Stimulated activated CD4-positive, alpha-beta T cell treated with anti-CD3 and anti-CD28 coated beads, Interleukin-1b, Interleukin-23, amount 100 ng/mL, for 4 hours (primary cell): Measurements from ENCODE around the gene NAPEPLD.
A peak's percentile ranks its signal among the peaks of the same experiment; 100 is the strongest.
"Not testable (repeated sequence)": the region's sequence is repeated elsewhere in the genome, so short reads cannot be mapped to it uniquely, and the experiment has no call there.

Experiments
- DNase-seq, 2 donors: peaks; one replicate each; pipeline ENCODE4 v3.0.0-alpha.2; 2020; ENCODE audit warnings: low read depth in 2 of 2

Gene NAPEPLD

GRCh38 chr7:103148994-103149807 lies at the start of gene NAPEPLD:
TSS of gene NAPEPLD (minus strand) at chr7:103149099. CDS start at chr7:103128776, 20,323 bp downstream.
- DNase-seq: peak; percentile 58 to 65

GRCh38 chr7:103198079-103198478 lies 49.2 kb upstream of the NAPEPLD start:
- DNase-seq: not testable (repeated sequence)

GRCh38 chr7:103195364-103195763 lies 46.5 kb upstream of the NAPEPLD start:
- not testable (repeated sequence) for DNase-seq

DNA sequence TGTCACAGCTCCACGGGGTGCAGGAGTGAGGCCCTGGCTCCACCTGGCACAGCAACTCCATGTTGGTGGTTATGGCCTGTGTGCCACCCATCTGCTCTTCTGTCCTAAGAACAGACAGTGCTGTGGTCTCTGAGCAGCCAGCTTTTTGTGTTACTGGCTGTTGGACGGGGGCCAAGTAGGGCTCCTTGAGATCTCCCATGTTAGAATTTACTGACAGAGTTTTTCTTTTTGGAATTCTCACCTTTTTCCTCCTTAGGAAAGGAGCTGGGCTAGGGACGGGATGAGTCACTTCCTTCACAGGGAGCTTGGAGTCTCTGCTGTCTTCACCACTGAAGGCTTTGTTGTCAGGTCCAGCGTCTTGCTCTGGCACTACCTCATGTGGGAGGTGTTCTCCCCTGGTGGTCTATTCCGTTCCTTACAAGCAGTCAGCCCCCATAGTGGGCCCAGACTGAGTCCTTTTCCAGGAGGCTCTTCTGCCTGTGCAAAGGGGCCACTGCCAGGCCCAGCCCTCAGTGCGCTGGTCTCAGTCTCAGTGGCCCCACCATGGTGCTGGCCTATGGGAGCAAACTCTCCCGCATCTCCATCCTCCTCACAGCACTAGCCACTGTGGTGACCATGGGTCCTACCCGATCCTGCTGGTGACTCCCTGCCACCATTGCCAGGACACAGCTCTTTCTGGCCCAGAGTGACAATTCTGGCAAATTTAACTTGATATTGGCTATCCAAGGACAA lies 23.7 kb upstream of the NAPEPLD start:
- DNase-seq: not testable (repeated sequence)

DNA sequence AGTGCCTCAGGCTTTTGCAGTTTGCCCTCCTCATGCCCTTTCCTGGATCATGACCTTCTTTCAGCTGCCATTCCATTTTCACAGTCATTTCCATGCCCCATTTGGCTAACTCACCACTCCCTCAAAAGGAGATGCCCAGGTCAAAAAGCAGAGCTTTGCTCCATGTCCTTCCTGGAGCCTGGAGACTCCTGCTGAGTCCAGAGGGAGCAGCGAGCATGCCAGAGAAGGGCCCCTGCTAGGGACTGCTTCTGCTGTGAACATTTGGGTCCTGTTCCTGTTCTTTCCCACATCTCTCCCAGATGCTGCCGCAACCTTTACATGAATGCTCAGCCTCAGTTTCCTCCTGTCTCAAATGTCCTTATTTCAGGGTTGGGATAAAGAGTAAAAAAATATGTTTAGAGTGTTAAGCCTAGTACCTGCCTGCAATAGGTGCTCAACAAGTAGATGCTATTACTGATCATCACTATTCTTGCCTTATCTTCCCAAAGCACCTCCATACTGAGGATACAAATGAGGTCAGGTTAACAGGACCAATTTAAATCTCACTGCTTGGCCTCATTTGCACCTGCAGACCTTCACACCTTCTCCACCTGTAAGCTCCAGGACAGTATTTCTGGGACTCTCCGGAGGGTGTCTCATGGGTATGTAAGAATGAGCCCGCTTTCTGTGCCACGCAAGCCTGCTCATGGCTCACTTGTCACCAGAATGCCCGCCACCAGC lies 23.0 kb upstream of the NAPEPLD start:
- DNase-seq: not testable (repeated sequence)

DNA sequence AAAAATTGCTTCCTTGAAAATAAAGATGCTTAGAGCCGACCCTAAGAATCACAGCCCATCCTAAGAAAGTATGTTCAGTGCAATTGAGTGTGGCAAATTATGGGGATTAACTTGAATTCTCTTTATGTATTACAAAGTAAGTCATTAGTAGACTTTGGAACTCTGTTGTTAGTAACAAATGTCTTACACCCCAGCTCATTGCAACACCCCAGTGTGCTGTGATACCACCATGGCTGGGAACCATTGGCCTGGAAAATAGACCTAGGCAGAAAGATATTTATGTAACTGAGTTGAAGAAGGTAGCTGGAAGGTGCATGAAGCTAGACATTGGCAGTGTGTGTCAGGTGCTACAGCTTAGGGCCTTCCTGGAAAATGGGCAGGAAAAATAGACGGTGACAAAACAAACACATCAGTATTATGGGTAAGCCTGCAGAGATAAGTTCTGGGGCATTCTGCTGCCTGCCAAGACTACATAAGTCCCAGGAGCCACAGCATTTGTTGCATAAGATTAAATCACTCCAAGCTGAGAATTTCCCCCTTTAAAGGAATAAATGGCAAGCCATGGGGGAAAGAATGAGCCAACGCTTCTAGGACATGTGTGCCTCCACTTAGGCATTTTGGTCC lies 18.1 kb upstream of the NAPEPLD start:
- not testable (repeated sequence) for DNase-seq

- not testable (repeated sequence) for DNase-seq
Measured at GRCh38 chr7:103163087-103163825, 14.4 kb upstream of the NAPEPLD start.

DNA sequence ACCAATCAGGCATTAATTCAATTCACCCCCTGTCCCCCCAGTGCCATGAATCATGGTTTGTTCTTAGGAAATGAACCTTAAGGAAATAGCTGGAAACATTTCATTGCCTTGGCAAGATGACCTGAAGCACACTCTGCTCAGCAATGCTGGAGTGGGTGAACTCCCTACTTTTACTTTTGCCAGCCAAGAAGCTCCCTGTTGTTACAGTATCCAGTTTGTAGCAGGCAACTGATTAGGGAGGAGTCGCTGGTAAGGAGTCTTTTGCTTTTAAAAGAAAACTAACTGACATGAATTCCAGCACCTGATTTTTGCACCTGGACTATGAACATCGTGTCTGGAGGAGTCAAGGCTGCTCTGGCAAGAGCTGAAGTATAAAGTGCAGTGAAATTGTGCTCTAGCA lies 13.7 kb upstream of the NAPEPLD start:
- not testable (repeated sequence) for DNase-seq

DNA sequence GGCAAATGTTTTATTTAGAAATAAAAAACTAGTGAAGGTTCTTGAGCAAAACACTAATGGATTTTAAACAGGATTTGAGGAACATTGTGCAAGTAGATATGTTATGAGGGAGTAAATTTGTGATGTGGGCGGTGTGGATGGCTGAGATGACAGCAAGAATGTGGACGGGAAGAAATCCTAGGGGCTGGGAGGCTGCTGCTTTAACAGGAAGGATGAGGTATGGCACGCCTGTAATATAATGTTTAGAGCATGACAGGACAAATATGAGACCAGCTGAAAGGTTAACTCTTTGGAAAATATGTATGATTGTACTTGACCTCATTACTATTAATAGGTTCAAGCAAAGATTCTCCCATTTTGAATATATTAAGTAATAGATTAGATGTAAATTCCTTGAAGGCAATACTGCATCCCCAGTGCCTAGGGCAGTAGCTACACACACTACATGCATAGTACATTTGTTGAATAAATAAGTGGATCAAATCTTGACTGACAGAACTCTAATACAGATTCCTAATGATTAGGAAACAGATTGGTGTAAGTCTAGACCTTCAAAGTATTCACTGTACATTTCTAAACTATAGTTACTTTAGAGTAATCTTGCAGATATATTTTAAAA lies 13.2 kb upstream of the NAPEPLD start:
- not testable (repeated sequence) for DNase-seq

GRCh38 chr7:103159072-103159471 lies 10.2 kb upstream of the NAPEPLD start:
- DNase-seq: not testable (repeated sequence)

- not testable (repeated sequence) for DNase-seq
Measured at GRCh38 chr7:103155331-103156024, 6.6 kb upstream of the NAPEPLD start.

- DNase-seq: no peak
Measured at GRCh38 chr7:103154042-103154441, 5.1 kb upstream of the NAPEPLD start.

DNA sequence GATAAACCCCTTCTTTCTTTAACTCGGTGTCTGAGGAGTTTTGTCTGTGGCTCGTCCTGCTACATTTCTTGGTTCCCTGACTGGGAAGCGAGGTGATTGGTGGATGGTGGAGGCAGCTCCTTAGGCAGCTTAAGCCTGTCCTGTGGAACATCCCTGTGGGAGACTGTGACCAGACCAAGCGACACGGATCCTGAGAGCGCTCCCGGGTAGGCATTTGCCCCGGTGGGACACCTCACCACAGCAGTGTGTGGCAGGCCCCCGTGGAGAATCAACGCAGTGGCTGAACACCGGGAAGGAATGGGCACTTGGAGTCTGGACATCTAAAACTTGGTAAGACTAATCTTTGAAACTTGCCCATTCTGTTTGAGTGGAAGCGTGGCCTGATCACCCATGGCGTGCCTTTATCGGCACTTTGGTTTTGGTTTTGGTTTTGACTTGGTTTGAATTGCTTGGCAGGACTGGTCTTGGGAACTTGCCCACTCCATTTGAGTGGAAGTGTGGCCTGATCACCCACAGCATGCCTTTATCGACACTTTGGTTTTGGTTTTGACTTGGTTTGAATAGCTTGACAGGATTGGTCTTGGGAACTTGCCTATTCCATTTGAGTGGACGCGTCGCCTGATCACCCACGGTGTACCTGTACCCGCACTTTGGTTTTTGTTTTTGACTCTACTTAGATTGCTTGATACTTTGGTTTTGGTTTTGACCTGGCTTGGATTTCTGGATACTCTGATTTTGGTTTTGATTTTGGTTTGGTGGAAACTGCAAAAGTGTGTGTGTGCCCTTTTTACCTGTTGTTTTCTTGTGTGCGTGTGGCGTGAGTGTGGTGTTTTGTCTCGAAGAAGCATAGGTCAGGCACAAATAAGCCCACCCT lies 4.1 kb upstream of the NAPEPLD start:
- not testable (repeated sequence) for DNase-seq

DNA sequence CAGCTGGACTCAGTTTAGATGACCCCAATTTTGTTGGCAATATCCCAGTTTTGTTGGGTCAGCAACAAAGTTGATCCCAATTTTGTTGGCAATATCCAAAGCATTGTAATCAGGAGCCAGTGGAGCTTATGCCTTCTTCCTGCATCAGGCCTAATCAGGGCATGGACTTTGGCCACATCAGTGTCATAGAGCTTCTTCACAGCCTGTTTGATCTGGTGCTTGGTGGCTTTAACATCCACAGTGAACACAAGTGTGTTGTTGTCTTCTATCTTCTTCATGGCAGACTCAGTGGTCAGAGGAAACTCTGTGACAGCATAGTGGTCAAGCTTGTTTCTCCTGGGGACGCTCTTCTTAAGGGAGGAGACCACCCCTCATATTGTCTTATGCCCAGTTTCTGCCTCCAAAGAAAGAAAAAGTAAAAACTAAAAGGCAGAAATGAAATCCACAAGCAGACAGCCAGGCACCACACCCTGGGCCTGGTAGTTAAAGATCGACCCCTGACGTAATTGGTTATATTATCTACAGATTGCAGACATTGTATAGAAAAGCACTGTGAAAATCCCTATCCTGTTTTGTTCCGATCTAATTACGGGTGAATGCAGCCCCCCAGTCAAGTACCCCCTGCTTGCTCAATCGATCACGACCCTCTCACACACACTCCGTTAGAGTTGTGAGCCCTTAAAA lies 3.2 kb upstream of the NAPEPLD start:
- not testable (repeated sequence) for DNase-seq

- DNase-seq: no peak
Measured at GRCh38 chr7:103150192-103150591, 1.3 kb upstream of the NAPEPLD start.

- no peak for DNase-seq
Measured at GRCh38 chr7:103149808-103150180, 895 bp upstream of the NAPEPLD start.

DNA sequence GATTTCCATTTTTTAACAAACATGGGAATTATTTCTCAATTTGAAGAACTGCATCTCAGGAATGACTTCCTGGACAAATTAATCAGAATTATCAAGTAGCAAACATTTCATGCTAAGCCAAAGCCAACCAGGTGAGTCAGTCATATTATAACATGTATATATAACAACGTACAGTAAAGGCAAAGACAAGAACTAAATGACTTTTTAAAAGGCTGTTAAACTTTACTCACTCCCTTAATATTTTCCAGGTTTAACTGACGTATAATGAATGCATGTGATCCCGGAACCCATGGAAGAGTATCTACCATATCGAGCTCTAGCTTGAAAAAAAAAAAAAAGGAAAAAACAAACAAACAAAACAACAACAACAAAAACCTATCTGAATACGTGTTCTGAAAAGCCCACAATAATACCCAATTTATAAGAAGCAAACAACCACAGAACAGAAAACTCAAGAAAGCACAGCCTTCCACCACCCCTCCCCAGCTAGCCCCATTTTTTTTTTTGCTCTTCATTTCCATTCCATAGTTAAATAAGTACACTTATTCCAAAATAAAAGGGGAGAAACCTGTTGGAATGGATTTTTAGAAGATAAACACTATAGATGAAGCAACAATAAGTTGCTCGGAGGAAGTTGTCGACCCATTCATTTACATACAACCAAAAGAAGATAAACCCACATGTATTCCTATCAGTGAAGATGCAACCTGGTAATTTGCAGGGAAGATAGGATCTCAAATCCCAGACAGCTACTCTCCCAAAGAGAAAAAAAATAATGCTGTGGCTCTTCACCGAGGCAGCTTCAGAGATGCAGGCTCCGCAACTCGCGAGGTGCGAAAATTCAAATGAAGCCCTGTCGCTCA lies 537 bp downstream of the NAPEPLD start:
- no peak for DNase-seq
